Activated T-cell treated with anti-CD3 and anti-CD28 coated beads, Interleukin-2, amount 50 U/mL, for 72 hours (primary cell): Measurements from ENCODE around the gene SIGMAR1. TPM values are rescaled to one million over a fixed set of nuclear protein-coding genes. Genes with fewer than 3 reads are reported as not detected.
"Not testable (repeated sequence)": the region's sequence is repeated elsewhere in the genome, so short reads cannot be mapped to it uniquely, and the experiment has no call there.

ENCODE experiments used
- ATAC-seq, 2 donors: fragments of 150-1000 bp; cut with Tn5 transposase; replicated peaks in 1 of 2; 2 replicates each; pipeline ENCODE4 v1.10.0; 2021; ENCODE audit warnings: moderate library complexity in 2 of 2, mild to moderate bottlenecking in 1 of 2
- DNase-seq, 2 donors: peaks; one replicate each; pipeline ENCODE4 v3.0.0; 2021 to 2022; ENCODE audit warnings: mixed read lengths in 1 of 2
- H3K27ac Mint-ChIP-seq: one replicate; pipeline ENCODE4 v1.8.0; 2022; ENCODE audit warnings: mild to moderate bottlenecking, moderate library complexity, mixed read lengths
- H3K27me3 Mint-ChIP-seq: one replicate; pipeline ENCODE4 v1.8.0; 2022; ENCODE audit warnings: low read depth, mixed read lengths
- H3K36me3 Mint-ChIP-seq, 2 donors: one replicate each; pipeline ENCODE4 v1.8.0; 2022; ENCODE audit warnings: mixed read lengths in 2 of 2, mild to moderate bottlenecking in 1 of 2; ENCODE audit not compliant: insufficient read depth in 2 of 2
- H3K4me1 Mint-ChIP-seq: one replicate; pipeline ENCODE4 v1.8.0; 2022; ENCODE audit warnings: low read depth, mixed read lengths
- H3K4me3 Mint-ChIP-seq, 2 donors: one replicate each; pipeline ENCODE4 v1.8.0; 2022; ENCODE audit warnings: mild to moderate bottlenecking in 2 of 2, mixed read lengths in 2 of 2, moderate library complexity in 2 of 2
- H3K9me3 Mint-ChIP-seq, 2 donors: one replicate each; pipeline ENCODE4 v1.8.0; 2022; ENCODE audit warnings: mixed read lengths in 2 of 2
- total RNA-seq, 2 donors: library from RNA; stranded (reverse); gene quantifications; one replicate each; pipeline ENCODE4 v1.2.3, GENCODE V29; 2022

The SIGMAR1 gene
- total RNA-seq, 2 donors from 2014 or later, result 44.2 to 61.0 TPM

DNA sequence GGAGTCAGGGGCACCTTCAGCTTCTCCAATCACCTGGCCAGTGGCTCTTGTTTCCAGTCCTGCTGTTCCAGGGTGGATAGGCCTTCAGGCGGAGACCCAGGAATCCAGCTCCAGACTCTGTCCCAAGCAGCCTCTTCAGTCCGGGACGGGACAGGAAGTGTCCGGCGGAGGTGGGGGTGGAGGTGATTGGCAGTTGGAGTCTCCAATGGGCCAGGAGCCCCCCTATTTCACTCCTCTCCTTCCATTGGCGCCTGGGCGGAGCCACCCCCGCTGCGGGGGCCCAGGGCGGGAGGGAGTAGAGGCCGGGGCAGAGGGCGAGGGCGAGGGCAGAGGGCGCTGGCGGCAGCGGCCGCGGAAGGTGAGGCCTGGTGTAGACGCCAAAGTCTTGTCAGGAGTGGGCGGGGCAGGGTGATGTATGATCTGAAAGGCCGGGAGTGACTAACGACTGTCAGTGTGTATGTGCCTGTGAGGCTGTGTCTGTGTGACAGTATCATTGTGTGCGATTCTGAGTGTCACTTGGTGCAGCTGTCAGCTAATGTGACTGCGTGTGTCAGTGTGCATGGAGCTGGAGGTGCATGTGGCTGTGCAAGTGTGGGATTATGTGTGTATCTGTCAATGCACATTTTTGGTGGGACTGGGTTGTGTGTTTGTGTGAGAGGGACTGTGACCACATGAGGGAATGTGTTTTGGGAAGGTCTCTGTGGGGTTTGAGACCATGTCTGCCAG is 14.5 kb upstream of the SIGMAR1 start, which contains the start of gene IL11RA:
IL11RA (plus strand) TSS at position 310 of the 726 bp plus-strand sequence. CDS start 3,033 bp downstream, outside the sequence.
- Mint-ChIP-seq H3K36me3 (peaks cover 3 to 7% of the 10 kb centered on the region in 2 donors), H3K27me3 (no peaks in the 10 kb centered on the region), H3K9me3 (no peaks in the 10 kb centered on the region), H3K4me3 (peak within 1 kb of the TSS; percentile 33 to 55), H3K4me1 (peaks cover 32% of the 10 kb centered on the region), H3K27ac (peak within 1 kb of the TSS; percentile 3)
- DNase-seq (peak; percentile 63 to 70), ATAC-seq (peak; percentile 88 to 91)

GRCh38 chr9:34651321-34651720 is 13.7 kb upstream of the SIGMAR1 start:
- peaks cover 3 to 7% of the 10 kb centered on the region in 2 donors for H3K36me3 Mint-ChIP-seq
- no peak overlapping the region for H3K27ac Mint-ChIP-seq
- ATAC-seq, result no peak
- H3K27me3 Mint-ChIP-seq, result no peaks in the 10 kb centered on the region
- H3K9me3 Mint-ChIP-seq, result no peaks in the 10 kb centered on the region
- H3K4me1 Mint-ChIP-seq, result peaks cover 33% of the 10 kb centered on the region
- DNase-seq, result no peak
- no peak overlapping the region for H3K4me3 Mint-ChIP-seq

GRCh38 chr9:34650816-34651215 is 13.2 kb upstream of the SIGMAR1 start:
- DNase-seq (no peak), ATAC-seq (no peak)
- Mint-ChIP-seq H3K36me3 (peaks cover 3 to 7% of the 10 kb centered on the region in 2 donors), H3K4me1 (peaks cover 38% of the 10 kb centered on the region), H3K27me3 (no peaks in the 10 kb centered on the region), H3K4me3 (no peak overlapping the region), H3K9me3 (no peaks in the 10 kb centered on the region), H3K27ac (no peak overlapping the region)

DNA sequence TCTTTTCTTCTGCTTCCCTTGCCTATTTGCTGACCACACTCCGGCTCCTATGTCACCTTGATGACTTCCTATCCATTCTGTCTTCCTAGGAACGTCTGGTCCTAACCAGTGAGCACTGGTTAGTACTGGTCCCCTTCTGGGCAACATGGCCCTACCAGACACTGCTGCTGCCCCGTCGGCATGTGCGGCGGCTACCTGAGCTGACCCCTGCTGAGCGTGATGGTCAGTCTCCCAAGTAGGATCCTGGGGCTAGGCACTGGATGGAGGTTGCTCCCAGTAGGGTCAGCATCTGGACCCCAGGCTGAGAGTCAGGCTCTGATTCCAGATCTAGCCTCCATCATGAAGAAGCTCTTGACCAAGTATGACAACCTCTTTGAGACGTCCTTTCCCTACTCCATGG is 11.1 kb upstream of the SIGMAR1 start:
- DNase-seq (no peak), ATAC-seq (no peak)
- Mint-ChIP-seq H3K4me1 (peaks cover 39% of the 10 kb centered on the region), H3K27me3 (no peaks in the 10 kb centered on the region), H3K27ac (peak overlapping the region; percentile 11), H3K4me3 (peak overlapping the region; percentile 7 to 92), H3K36me3 (peaks cover 3 to 7% of the 10 kb centered on the region in 2 donors), H3K9me3 (no peaks in the 10 kb centered on the region)

- H3K27me3 Mint-ChIP-seq, result no peaks in the 10 kb centered on the region
- peak in 1 of 2 donors; percentile 9 for DNase-seq
- peak overlapping the region; percentile 77 for H3K27ac Mint-ChIP-seq
- ATAC-seq, result no peak
- peaks cover 3 to 7% of the 10 kb centered on the region in 2 donors for H3K36me3 Mint-ChIP-seq
- H3K9me3 Mint-ChIP-seq, result no peaks in the 10 kb centered on the region
- H3K4me3 Mint-ChIP-seq, result peak overlapping the region; percentile 92 to 93
- H3K4me1 Mint-ChIP-seq, result peaks cover 31% of the 10 kb centered on the region
These were observed 10.1 kb upstream of the SIGMAR1 start for GRCh38 chr9:34647651-34648050.

GRCh38 chr9:34647084-34647403 is 9.5 kb upstream of the SIGMAR1 start:
- no peak for ATAC-seq

DNA sequence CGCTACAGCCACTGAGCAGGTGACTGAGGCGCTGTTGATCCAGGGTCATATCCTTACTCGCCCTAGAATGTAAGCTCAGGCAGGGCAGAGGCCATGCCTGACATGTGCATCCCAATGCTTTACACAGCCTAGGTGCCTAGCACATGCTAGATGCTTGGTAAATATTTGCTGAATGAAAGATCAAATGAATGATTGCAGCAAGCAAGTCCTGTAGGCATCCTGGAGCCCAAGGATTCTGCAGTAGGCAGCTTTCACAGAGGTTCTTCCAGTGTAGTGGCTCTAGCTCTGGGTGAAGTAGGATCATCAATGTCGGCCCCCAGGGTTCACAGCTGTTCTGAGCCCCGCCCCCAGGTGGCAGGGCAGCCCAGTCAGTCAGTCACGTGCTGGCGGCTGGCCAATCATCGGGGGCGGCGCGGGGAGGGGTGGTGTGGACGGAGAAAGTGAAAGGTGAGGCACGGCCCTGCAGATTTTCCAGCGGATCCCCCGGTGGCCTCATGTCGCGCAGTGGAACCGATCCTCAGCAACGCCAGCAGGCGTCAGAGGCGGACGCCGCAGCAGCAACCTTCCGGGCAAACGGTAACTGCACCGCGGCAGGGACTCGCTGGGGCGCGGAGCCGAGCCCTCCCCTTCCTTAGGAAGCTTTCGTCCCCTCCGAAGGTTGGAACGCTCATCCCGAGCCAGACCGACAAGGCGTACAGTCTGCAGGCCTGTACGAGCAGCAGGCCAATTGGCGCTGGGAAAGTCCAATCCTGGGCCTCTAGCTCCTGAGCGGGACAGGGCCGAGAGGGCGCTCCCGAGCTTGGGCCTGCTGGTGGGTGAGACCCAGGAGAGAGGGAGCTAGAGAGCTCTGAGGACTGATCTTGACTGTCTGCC is 8.9 kb upstream of the SIGMAR1 start, which contains the start of gene GALT:
GALT (plus strand) TSS at position 465 of the 873 bp plus-strand sequence; CDS start at position 495, 30 bp downstream.
- Mint-ChIP-seq H3K9me3 (no peaks in the 10 kb centered on the region), H3K27me3 (no peaks in the 10 kb centered on the region), H3K36me3 (peaks cover 3 to 7% of the 10 kb centered on the region in 2 donors), H3K4me1 (peaks cover 22% of the 10 kb centered on the region), H3K4me3 (peak within 1 kb of the TSS; percentile 92 to 93), H3K27ac (peak within 1 kb of the TSS; percentile 77)
- peak; percentile 85 to 87 for ATAC-seq
- peak; percentile 98 for DNase-seq

More at GRCh38 chr9:34647084-34647403, 9.5 kb upstream of the SIGMAR1 start:
- H3K4me3 Mint-ChIP-seq, result peak overlapping the region; percentile 92 to 93
- DNase-seq, result no peak
- peak overlapping the region; percentile 77 for H3K27ac Mint-ChIP-seq
- no peaks in the 10 kb centered on the region for H3K27me3 Mint-ChIP-seq
- H3K9me3 Mint-ChIP-seq, result no peaks in the 10 kb centered on the region
- peaks cover 3 to 7% of the 10 kb centered on the region in 2 donors for H3K36me3 Mint-ChIP-seq
- H3K4me1 Mint-ChIP-seq, result peaks cover 25% of the 10 kb centered on the region

DNA sequence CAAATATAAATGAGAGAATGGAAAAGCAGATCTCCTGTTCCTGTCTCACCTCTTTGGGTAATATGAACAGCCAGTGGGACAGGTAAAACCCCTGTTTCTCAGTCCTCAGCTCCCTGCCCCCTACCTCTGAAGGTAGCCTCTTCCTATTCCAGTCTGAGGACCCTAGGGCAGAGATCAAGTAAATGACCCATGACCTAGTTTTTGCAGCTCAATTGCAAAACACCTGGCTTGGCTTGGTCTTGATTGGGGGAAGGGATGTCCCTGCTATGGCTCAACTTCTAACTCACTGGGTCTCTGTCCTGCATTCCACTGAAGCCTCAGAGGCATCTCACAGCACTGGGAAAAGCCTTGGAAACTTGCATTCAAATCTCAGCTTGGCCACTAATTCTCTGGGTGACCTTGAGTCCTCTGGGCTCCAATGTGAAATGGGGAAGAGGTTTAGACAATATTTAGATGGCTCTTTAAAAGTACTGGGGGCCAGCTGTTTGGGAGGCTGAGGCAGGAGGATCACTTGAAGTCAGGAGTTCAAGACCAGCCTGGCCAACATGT is 7.3 kb upstream of the SIGMAR1 start:
- DNase-seq (no peak), ATAC-seq (no peak)
- Mint-ChIP-seq H3K4me3 (no peak overlapping the region), H3K9me3 (no peaks in the 10 kb centered on the region), H3K27me3 (no peaks in the 10 kb centered on the region), H3K4me1 (peaks cover 24% of the 10 kb centered on the region), H3K27ac (no peak overlapping the region), H3K36me3 (peaks cover 3 to 7% of the 10 kb centered on the region in 2 donors)

- peaks cover 0 to 1% of the 10 kb centered on the region in 2 donors for H3K36me3 Mint-ChIP-seq
- no peaks in the 10 kb centered on the region for H3K27me3 Mint-ChIP-seq
- DNase-seq (no peak), ATAC-seq (no peak)
- H3K4me1 Mint-ChIP-seq, result peaks cover 29% of the 10 kb centered on the region
- H3K27ac Mint-ChIP-seq, result no peak overlapping the region
- H3K9me3 Mint-ChIP-seq, result no peaks in the 10 kb centered on the region
- H3K4me3 Mint-ChIP-seq, result no peak overlapping the region
These were observed 5.1 kb upstream of the SIGMAR1 start for GRCh38 chr9:34642679-34643078.

DNA sequence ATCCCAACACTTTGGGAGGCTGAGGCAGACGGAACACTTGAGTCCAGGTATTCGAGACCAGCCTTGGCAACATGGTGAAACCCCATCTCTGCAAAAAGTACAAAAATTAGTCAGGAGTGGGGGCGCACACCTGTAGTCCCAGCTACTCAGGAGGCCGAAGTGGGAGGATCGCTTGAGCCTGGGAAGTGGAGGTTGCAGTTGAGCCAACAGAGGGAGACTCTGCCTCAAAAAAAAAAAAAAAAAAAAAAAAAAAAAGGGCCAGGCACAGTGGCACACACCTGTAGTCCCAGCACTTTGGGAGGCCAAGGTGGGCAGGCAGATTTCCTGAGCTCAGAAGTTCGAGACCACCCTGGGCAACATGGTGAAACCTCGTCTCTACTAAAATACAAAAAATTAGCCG is 1.7 kb upstream of the SIGMAR1 start:
- H3K27ac Mint-ChIP-seq, H3K27me3 Mint-ChIP-seq, H3K9me3 Mint-ChIP-seq, DNase-seq, ATAC-seq, H3K4me3 Mint-ChIP-seq, H3K36me3 Mint-ChIP-seq: not testable (repeated sequence)
- H3K4me1 Mint-ChIP-seq, result peaks cover 44% of the 10 kb centered on the region

- Mint-ChIP-seq H3K4me3 (peak overlapping the region; percentile 88 to 98), H3K36me3 (no peaks in the 10 kb centered on the region), H3K27ac (peak overlapping the region; percentile 97), H3K9me3 (no peaks in the 10 kb centered on the region), H3K27me3 (no peaks in the 10 kb centered on the region), H3K4me1 (peaks cover 52% of the 10 kb centered on the region)
- DNase-seq (peak in 1 of 2 donors; percentile 11), ATAC-seq (no peak)
These were observed 505 bp upstream of the SIGMAR1 start for GRCh38 chr9:34638138-34638445.

DNA sequence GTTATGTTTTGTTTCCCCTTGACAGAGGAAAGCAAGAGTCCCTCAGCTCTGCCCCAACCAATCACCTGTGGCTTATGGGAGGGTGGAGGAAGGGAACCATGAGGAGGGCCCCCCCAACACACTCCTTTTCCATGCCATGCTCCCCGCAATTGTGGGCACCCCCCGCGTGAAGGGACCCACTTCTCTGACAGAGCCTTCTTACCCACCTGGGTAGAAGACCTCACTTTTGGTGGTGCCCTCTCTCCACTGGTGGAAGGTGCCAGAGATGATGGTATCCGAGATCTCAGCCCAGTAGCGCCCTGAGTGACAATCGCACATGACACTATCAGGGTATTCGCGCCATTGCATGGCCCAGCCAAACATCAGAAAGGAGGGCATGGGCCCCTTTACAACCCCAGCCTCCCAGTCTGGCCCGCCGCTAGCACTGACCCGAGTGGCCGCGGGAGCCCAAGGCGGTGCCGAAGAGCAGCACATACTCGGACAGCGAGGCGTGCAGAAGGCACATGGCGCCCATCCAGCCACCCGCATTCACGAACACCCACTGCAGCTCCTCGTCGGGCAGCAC is 714 bp downstream of the SIGMAR1 start:
- Mint-ChIP-seq H3K27ac (peak overlapping the region; percentile 27), H3K27me3 (no peaks in the 10 kb centered on the region), H3K4me1 (peaks cover 52% of the 10 kb centered on the region), H3K9me3 (no peaks in the 10 kb centered on the region), H3K4me3 (peak overlapping the region; percentile 88 to 98), H3K36me3 (no peaks in the 10 kb centered on the region)
- ATAC-seq (peak; percentile 1 to 22), DNase-seq (no peak)

DNA sequence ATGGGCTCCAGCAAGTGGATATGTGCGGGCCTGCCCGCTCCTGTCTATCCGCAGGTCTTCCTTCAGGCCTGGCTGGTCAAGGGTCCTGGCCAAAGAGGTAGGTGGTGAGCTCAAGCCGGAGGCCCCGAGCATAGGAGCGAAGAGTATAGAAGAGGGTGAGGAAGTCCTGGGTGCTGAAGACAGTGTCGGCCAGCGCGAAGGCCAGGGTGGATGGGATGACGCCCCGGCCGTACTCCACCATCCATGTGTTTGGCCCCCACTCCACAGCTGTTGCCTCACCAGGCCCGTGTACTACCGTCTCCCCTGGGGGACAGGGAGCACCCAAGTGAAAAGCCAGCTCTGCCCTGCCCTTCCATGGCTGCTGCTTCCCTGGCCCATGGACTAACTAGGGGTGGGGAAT is 2.0 kb downstream of the SIGMAR1 start:
- Mint-ChIP-seq H3K27me3 (peaks cover 4% of the 10 kb centered on the region), H3K27ac (no peak overlapping the region)

More for the DNA sequence above, 2.0 kb downstream of the SIGMAR1 start:
- ATAC-seq (no peak), DNase-seq (no peak)
- H3K9me3 Mint-ChIP-seq, result no peaks in the 10 kb centered on the region
- no peaks in the 10 kb centered on the region for H3K36me3 Mint-ChIP-seq
- peak overlapping the region; percentile 77 to 88 for H3K4me3 Mint-ChIP-seq
- H3K4me1 Mint-ChIP-seq, result peaks cover 52% of the 10 kb centered on the region
